HepG2 (cell line): ENCODE results near the gene FYB1. TPM values are rescaled to one million over a fixed set of nuclear protein-coding genes. Genes with fewer than 3 reads are reported as not detected.

Source experiments
- ATAC-seq: fragments of 200-7000 bp; cut with Tn5 transposase; 3 replicates; pipeline ENCODE4 v1.9.1; 2020; ENCODE audit warnings: mild to moderate bottlenecking, moderate library complexity
- BruUV-seq: library from RNA; stranded (reverse); fragments of 400-500 nt; replicated peaks from 2 replicates; lab custom pipeline; 2021; lab: Mats Ljungman, UMichigan
- CTCF ChIA-PET: fragments of 300-600 bp; formaldehyde crosslinking; extraction: SDS; loops from one replicate; lab custom pipeline; 2021; ENCODE audit warnings: low total read pairs, inconsistent platforms, low intra/inter-chr PET ratio; lab: Yijun Ruan, JAX
- POLR2A ChIA-PET: fragments of 350-600 bp; sonication (Branson Sonifier 250); formaldehyde crosslinking; loops from one replicate; lab custom pipeline; 2020; ENCODE audit warnings: antibody characterized with exemption, inconsistent platforms; lab: Yijun Ruan, JAX
- DNase-seq: peaks from one replicate; pipeline ENCODE4 v3.0.0-alpha.2; 2015; ENCODE audit warnings: low spot score
- FAIRE-seq: peaks from 3 replicates; lab custom pipeline; 2011; peaks lifted over from hg19 to GRCh38; lab: Jason Lieb, UNC
- H2AFZ ChIP-seq: one replicate; pipeline ENCODE4 v1.6.1; 2011; ENCODE audit warnings: low read length, inconsistent platforms
- H3K27ac ChIP-seq: fragments of 300-600 bp; 3 replicates; pipeline ENCODE4 v1.8.0; 2011; ENCODE audit warnings: mixed run types, mild to moderate bottlenecking, mixed read lengths, low read length, inconsistent platforms; ENCODE audit not compliant: insufficient read depth; ENCODE audit errors: extremely low read length
- H3K27me3 ChIP-seq, 2 experiments: fragments of 200-600 bp in 1 of 2; 2 replicates in 1 of 2; 3 replicates in 1 of 2; pipeline versions ENCODE4 v1.6.0 to v1.8.0; 2011; ENCODE audit warnings: low read length in 2 of 2, mild to moderate bottlenecking in 2 of 2, moderate library complexity in 2 of 2, inconsistent platforms in 1 of 2; ENCODE audit not compliant: insufficient read depth in 2 of 2, control insufficient read depth in 1 of 2
- H3K36me3 ChIP-seq, 2 experiments: fragments of 200-600 bp in 1 of 2; replicated peaks in 1 of 2; 2 replicates in 1 of 2; 3 replicates in 1 of 2; pipeline versions ENCODE4 v1.5.1 to v1.8.0; 2011; ENCODE audit warnings: low read length in 2 of 2, inconsistent platforms in 1 of 2; ENCODE audit not compliant: insufficient read depth in 2 of 2, control insufficient read depth in 1 of 2
- H3K4me1 ChIP-seq: 2 replicates; pipeline ENCODE4 v1.5.1; 2012; ENCODE audit warnings: low read length, inconsistent platforms; ENCODE audit not compliant: insufficient read depth
- H3K4me2 ChIP-seq: 2 replicates; pipeline ENCODE4 v1.6.0; 2011; ENCODE audit warnings: low read depth, low read length, inconsistent platforms
- H3K4me3 ChIP-seq, 3 experiments: fragments of 200-600 bp in 1 of 3; sonication (generic), shearing (Covaris generic) in 1 of 3; replicated peaks in 1 of 3; 2 replicates each; pipeline ENCODE4 v1.5.1; 2011 to 2016; ENCODE audit warnings: low read length in 3 of 3, inconsistent platforms in 2 of 3, low read depth in 2 of 3, mild to moderate bottlenecking in 2 of 3, control low read depth in 1 of 3, mixed read lengths in 1 of 3; ENCODE audit not compliant: insufficient read depth in 1 of 3
- H3K79me2 ChIP-seq: one replicate; pipeline ENCODE4 v1.6.1; 2011; ENCODE audit warnings: low read length, inconsistent platforms; ENCODE audit not compliant: insufficient read depth
- H3K9ac ChIP-seq: 2 replicates; pipeline ENCODE4 v1.6.0; 2011; ENCODE audit warnings: mild to moderate bottlenecking, low read depth, low read length, inconsistent platforms; ENCODE audit not compliant: insufficient read depth
- H3K9me3 ChIP-seq: 2 replicates; pipeline ENCODE4 v1.5.1; 2012; ENCODE audit warnings: mild to moderate bottlenecking, low read length
- H4K20me1 ChIP-seq: 2 replicates; pipeline ENCODE4 v1.6.0; 2011; ENCODE audit warnings: inconsistent platforms, mild to moderate bottlenecking, low read length, moderate library complexity; ENCODE audit not compliant: insufficient read depth
- CBFB ChIP-seq: sonication (generic); formaldehyde crosslinking; IDR thresholded peaks from 2 replicates; pipeline ENCODE4 v1.4.0; 2020; ENCODE audit warnings: missing genetic modification reagents
- GTF2F1 ChIP-seq: fragments of 150-350 bp; IDR thresholded peaks from 2 replicates; pipeline ENCODE4 v1.6.1; 2014; ENCODE audit warnings: low read length
- MAFK ChIP-seq, 2 experiments: IDR thresholded peaks in 1 of 2; conservative IDR thresholded peaks in 1 of 2; 2 replicates each; pipeline ENCODE4 v1.6.1; 2011; ENCODE audit warnings: improper control_type of control experiment in 2 of 2, low read length in 2 of 2
- MED1 ChIP-seq: sonication (generic); formaldehyde crosslinking; IDR thresholded peaks from 2 replicates; pipeline ENCODE4 v1.4.0; 2020; ENCODE audit warnings: missing genetic modification reagents
- REPIN1 ChIP-seq: sonication (generic); formaldehyde crosslinking; IDR thresholded peaks from 2 replicates; pipeline ENCODE4 v1.8.0; 2022; ENCODE audit warnings: missing genetic modification reagents, low read depth, mild to moderate bottlenecking, borderline replicate concordance
- SRSF4 ChIP-seq: fragments of 200-400 bp; formaldehyde crosslinking; IDR thresholded peaks from one replicate; pipeline ENCODE4 v1.6.1; 2018; ENCODE audit warnings: mild to moderate bottlenecking, low read depth, low read length, moderate library complexity; ENCODE audit not compliant: poor library complexity, severe bottlenecking
- ZNF709 ChIP-seq: sonication (generic); formaldehyde crosslinking; IDR thresholded peaks from 2 replicates; pipeline ENCODE4 v1.5.0; 2020; ENCODE audit warnings: mild to moderate bottlenecking, missing genetic modification reagents
- ZNF766 ChIP-seq: sonication (generic); formaldehyde crosslinking; IDR thresholded peaks from 2 replicates; pipeline ENCODE4 v1.5.0; 2020; ENCODE audit warnings: missing genetic modification reagents, borderline replicate concordance
- ZSCAN22 ChIP-seq: sonication (generic); formaldehyde crosslinking; IDR thresholded peaks from 2 replicates; pipeline ENCODE4 v1.4.0; 2020; ENCODE audit warnings: mild to moderate bottlenecking, missing genetic modification reagents
- WGBS: methylation state at CpG from one replicate; pipeline ENCODE4 v1.1.6; 2017; ENCODE audit warnings: low lambda C conversion rate; 5-methylcytosine and 5-hydroxymethylcytosine counted together
- in situ Hi-C: cut with HindIII; loops from 2 replicates; pipeline ENCODE4 v1.10.0; 2017; ENCODE audit warnings: low pct_unique_long_range_greater_than_20kb; ENCODE audit not compliant: extremely low pct_ligation_motif_present
- intact Hi-C: fragments of 100-400 bp; cut with micrococcal nuclease; formaldehyde crosslinking; loops from one replicate; pipeline ENCODE4 v1.10.0; 2022; ENCODE audit not compliant: unreplicated experiment
- polyA plus RNA-seq, 8 experiments: library from polyadenylated mRNA; depleted of rRNA in 3 of 8; stranded (reverse) in 7 of 8; unstranded in 1 of 8; fragments of >200 nt; fragmentation: Illumina TruSeq in 4 of 8; extraction: Trizol in 4 of 8; gene quantifications; 2 replicates each; pipeline versions ENCODE4 v1.2.1 to v1.2.3, GENCODE V29; 2011 to 2016; ENCODE audit warnings: low read depth in 4 of 8, missing spikeins in 1 of 8, mixed read lengths in 1 of 8; ENCODE audit not compliant: insufficient read depth in 1 of 8
- total RNA-seq, 5 experiments: library from RNA; depleted of rRNA; stranded (reverse); fragments of >200 nt; fragmentation: Illumina TruSeq; extraction: Trizol; gene quantifications; 2 replicates each; pipeline ENCODE4 v1.2.3, GENCODE V29; 2016; ENCODE audit warnings: low read depth in 1 of 5
- TF ChIP-seq, protein P1 (sequence below): sonication (generic); formaldehyde crosslinking; IDR thresholded peaks from 2 replicates; pipeline ENCODE4 v1.4.0; 2020; ENCODE audit warnings: mild to moderate bottlenecking, missing genetic modification reagents
- TF ChIP-seq, protein P2 (sequence below): sonication (generic); formaldehyde crosslinking; IDR thresholded peaks from 2 replicates; pipeline ENCODE4 v1.4.0; 2020; ENCODE audit warnings: mild to moderate bottlenecking, missing genetic modification reagents

FYB1 gene
- total and polyA plus RNA-seq, 2 of the 13 experiments (the other 11 are each of a cell fraction or from before 2014, with no cell fraction given): 0.03 TPM; not detected in 1

DNA sequence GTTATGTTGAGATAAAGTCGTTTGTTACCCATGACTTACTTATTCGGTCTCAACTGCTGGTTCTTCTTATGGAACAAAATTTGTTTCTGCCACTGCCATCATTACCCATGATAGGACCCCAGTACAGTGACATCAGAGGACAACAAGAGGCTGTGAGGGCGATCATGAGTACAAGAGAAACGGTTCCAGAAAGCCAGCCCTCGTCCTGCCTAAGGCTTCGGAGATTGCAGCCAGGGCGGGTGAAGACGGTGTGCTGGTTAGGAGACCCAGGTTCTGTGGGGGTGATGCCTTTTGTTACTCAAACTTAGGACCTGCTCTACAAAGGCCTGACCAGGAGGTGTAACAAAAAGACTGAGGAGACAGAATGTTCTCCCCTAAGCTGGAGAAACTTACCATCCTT lies 10.9 kb downstream of the FYB1 start:
- FAIRE-seq (no peak), ATAC-seq (no peak), DNase-seq (no peak)
- in situ Hi-C loops: loop anchor here (25.0 kb wide), 1 partner anchor 354 kb away; no protein-coding TSS in a partner anchor
- Histone ChIP-seq H3K79me2 (no peaks in the 10 kb centered on the region), H3K4me2 (no peak overlapping the region), H3K36me3 (no peaks in the 10 kb centered on the region), H4K20me1 (no peaks in the 10 kb centered on the region), H3K9me3 (no peaks in the 10 kb centered on the region), H3K4me1 (peaks cover 5% of the 10 kb centered on the region), H3K9ac (no peak overlapping the region), H3K27ac (no peak overlapping the region), H2AFZ (no peak overlapping the region), H3K4me3 (no peak overlapping the region), H3K27me3 (no peaks in the 10 kb centered on the region; a peak in 1 of 5 replicates)
- POLR2A ChIA-PET: no interaction called here
- TF ChIP-seq CBFB: no peak
- no peak for TF ChIP-seq MED1
- no peak for TF ChIP-seq GTF2F1
- TF ChIP-seq MAFK (conservative IDR thresholded peaks at IDR 0.05 in 1 of 2, IDR thresholded peaks at IDR 0.05 in 1 of 2; ENCODE audit: low read length in 2 of 2): no peak
- TF ChIP-seq SRSF4: no peak
- TF ChIP-seq REPIN1 (CRISPR knock-in tag): no peak
- TF ChIP-seq ZNF709 (CRISPR knock-in tag): no peak
- 45% methylated on average over 8 of the region's 8 CpGs for WGBS
- CTCF ChIA-PET: no interaction called here
- BruUV-seq: no TSS peak
- intact Hi-C loops: no loop called here

DNA sequence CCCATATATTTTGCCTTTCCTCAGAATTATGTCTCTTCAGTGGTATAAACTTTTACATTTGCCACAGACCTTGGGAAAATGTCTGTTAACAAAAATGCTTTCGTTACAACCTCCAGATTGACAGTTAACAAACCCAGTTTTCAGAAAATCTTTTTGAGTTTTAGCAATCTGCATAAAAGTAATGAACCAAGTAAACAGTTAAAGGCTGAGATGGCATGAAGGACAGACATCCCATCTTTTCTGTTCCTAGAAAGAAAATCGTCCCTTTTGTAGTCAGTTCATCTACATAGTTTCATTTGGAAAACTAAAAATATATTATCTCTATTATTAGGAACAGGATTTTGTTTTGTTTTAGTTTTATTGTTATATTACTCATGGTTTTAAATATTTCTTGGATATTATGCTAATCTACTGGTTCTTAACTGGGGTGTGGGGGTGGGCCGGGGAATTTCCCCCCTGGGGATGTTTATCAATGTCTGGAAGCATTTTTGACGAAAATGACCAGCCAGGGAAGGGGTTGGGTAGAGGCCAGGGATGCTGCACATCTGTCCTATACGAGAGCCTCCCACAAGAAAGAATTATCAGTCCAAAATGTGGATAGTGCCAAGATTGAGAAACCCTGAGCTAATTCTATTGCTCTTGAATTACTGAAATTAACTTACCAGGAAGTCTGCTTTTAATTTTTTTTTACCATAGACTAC lies 11.9 kb downstream of the FYB1 start:
- no peaks in the 10 kb centered on the region for H3K36me3 ChIP-seq
- H4K20me1 ChIP-seq: no peaks in the 10 kb centered on the region
- ATAC-seq (no peak), FAIRE-seq (no peak), DNase-seq (no peak)
- no peak overlapping the region for H3K4me2 ChIP-seq
- H3K9ac ChIP-seq: no peak overlapping the region
- CTCF ChIA-PET: no interaction called here
- H3K79me2 ChIP-seq: no peaks in the 10 kb centered on the region
- POLR2A ChIA-PET: no interaction called here
- no peak overlapping the region for H3K4me3 ChIP-seq
- H3K4me1 ChIP-seq: peaks cover 5% of the 10 kb centered on the region
- WGBS: 6% methylated on average over 5 of the region's 5 CpGs
- H2AFZ ChIP-seq: no peak overlapping the region
- H3K9me3 ChIP-seq: no peaks in the 10 kb centered on the region
- no TSS peak for BruUV-seq
- H3K27ac ChIP-seq: no peak overlapping the region
- in situ Hi-C loops (loop anchor here (25.0 kb wide), 1 partner anchor 355 kb away; no protein-coding TSS in a partner anchor), intact Hi-C loops (no loop called here)
- H3K27me3 ChIP-seq: no peaks in the 10 kb centered on the region; a peak in 1 of 5 replicates
- TF ChIP-seq ZNF766: no peak
- TF ChIP-seq ZSCAN22: no peak
- TF ChIP-seq, protein P1, sequence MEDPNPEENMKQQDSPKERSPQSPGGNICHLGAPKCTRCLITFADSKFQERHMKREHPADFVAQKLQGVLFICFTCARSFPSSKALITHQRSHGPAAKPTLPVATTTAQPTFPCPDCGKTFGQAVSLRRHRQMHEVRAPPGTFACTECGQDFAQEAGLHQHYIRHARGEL: no peak
- TF ChIP-seq, protein P2, sequence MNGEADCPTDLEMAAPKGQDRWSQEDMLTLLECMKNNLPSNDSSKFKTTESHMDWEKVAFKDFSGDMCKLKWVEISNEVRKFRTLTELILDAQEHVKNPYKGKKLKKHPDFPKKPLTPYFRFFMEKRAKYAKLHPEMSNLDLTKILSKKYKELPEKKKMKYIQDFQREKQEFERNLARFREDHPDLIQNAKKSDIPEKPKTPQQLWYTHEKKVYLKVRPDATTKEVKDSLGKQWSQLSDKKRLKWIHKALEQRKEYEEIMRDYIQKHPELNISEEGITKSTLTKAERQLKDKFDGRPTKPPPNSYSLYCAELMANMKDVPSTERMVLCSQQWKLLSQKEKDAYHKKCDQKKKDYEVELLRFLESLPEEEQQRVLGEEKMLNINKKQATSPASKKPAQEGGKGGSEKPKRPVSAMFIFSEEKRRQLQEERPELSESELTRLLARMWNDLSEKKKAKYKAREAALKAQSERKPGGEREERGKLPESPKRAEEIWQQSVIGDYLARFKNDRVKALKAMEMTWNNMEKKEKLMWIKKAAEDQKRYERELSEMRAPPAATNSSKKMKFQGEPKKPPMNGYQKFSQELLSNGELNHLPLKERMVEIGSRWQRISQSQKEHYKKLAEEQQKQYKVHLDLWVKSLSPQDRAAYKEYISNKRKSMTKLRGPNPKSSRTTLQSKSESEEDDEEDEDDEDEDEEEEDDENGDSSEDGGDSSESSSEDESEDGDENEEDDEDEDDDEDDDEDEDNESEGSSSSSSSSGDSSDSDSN (CRISPR knock-in tag): no peak
